Right atrium auricular region (tissue), 2 donors: ENCODE results near the gene SHD. TPM values are rescaled to one million over a fixed set of nuclear protein-coding genes. Genes with fewer than 3 reads are reported as not detected.
"Not testable (repeated sequence)": the region's sequence is repeated elsewhere in the genome, so short reads cannot be mapped to it uniquely, and the experiment has no call there.

Experiments used
- DNase-seq: peaks from one replicate; pipeline ENCODE4 v3.0.0-alpha.2; 2019; ENCODE audit warnings: low spot score
- H3K27ac ChIP-seq, 2 donors: fragments of 200-600 bp; sonication (generic); 1 replicate in 1 of 2; 2 replicates in 1 of 2; pipeline ENCODE4 v1.5.1; 2016 to 2019
- H3K27me3 ChIP-seq, 2 donors: fragments of 200-600 bp; sonication (generic); one replicate each; pipeline versions ENCODE4 v1.5.1 to v1.6.0; 2017 to 2019
- H3K36me3 ChIP-seq: fragments of 200-600 bp; sonication (generic); one replicate; pipeline ENCODE4 v1.5.1; 2016
- H3K4me1 ChIP-seq, 2 donors: fragments of 200-600 bp; sonication (generic); one replicate each; pipeline versions ENCODE4 v1.5.1 to v1.6.0; 2017 to 2019
- H3K4me3 ChIP-seq, 2 donors: fragments of 200-600 bp; sonication (generic); 1 replicate in 1 of 2; 2 replicates in 1 of 2; pipeline ENCODE4 v1.5.1; 2017 to 2019; ENCODE audit warnings: mild to moderate bottlenecking in 1 of 2, moderate library complexity in 1 of 2
- H3K9me3 ChIP-seq, 2 donors: fragments of 200-600 bp; sonication (generic); one replicate each; pipeline ENCODE4 v1.5.1; 2019
- CTCF ChIP-seq, 2 donors: fragments of 200-600 bp; sonication (generic); IDR thresholded peaks; one replicate each; pipeline ENCODE4 v1.5.1; 2019; ENCODE audit warnings: antibody characterized with exemption in 2 of 2
- total RNA-seq, 2 donors: library from RNA; depleted of rRNA; stranded (reverse); fragments of >200 nt; gene quantifications; one replicate each; pipeline ENCODE4 v1.1.0, GENCODE V29; 2016

The SHD gene
- total RNA-seq, 2 donors from 2014 or later: 24.2 to 24.6 TPM

GRCh38 chr19:4284974-4285373 is 5.9 kb downstream of the SHD start:
- Histone ChIP-seq H3K27ac (no peak overlapping the region), H3K4me3 (no peak overlapping the region), H3K36me3 (no peaks in the 10 kb centered on the region), H3K9me3 (no peaks in the 10 kb centered on the region), H3K4me1 (peaks cover 0 to 5% of the 10 kb centered on the region in 2 donors), H3K27me3 (peaks cover 0 to 4% of the 10 kb centered on the region in 2 donors)
- no peak for TF ChIP-seq CTCF (IDR thresholded peaks at IDR 0.05)
- DNase-seq: no peak

- not testable (repeated sequence) for H3K4me3 ChIP-seq, H3K36me3 ChIP-seq, DNase-seq, H3K9me3 ChIP-seq, H3K27ac ChIP-seq, H3K4me1 ChIP-seq, H3K27me3 ChIP-seq
Measured at GRCh38 chr19:4286141-4286540, 7.1 kb downstream of the SHD start.

- Histone ChIP-seq H3K36me3 (no peaks in the 10 kb centered on the region), H3K9me3 (no peaks in the 10 kb centered on the region), H3K27me3 (no peaks in the 10 kb centered on the region), H3K4me3 (no peak overlapping the region), H3K4me1 (no peaks in the 10 kb centered on the region), H3K27ac (no peak overlapping the region)
- TF ChIP-seq CTCF (IDR thresholded peaks at IDR 0.05): no peak
- no peak for DNase-seq
Measured at GRCh38 chr19:4288091-4288777, 9.2 kb downstream of the SHD start.

GRCh38 chr19:4291184-4291732 is 12.2 kb downstream of the SHD start:
- TF ChIP-seq CTCF (IDR thresholded peaks at IDR 0.05): no peak
- Histone ChIP-seq H3K4me1 (no peaks in the 10 kb centered on the region), H3K9me3 (no peaks in the 10 kb centered on the region), H3K27me3 (no peaks in the 10 kb centered on the region), H3K4me3 (no peak overlapping the region), H3K27ac (no peak overlapping the region), H3K36me3 (no peaks in the 10 kb centered on the region)
- no peak for DNase-seq

GRCh38 chr19:4292515-4292914 is 13.4 kb downstream of the SHD start:
- no peak for TF ChIP-seq CTCF (IDR thresholded peaks at IDR 0.05)
- no peaks in the 10 kb centered on the region for H3K36me3 ChIP-seq
- no peaks in the 10 kb centered on the region for H3K9me3 ChIP-seq
- H3K27ac ChIP-seq: no peak overlapping the region
- DNase-seq: no peak
- no peak overlapping the region for H3K4me3 ChIP-seq
- H3K27me3 ChIP-seq: no peaks in the 10 kb centered on the region
- no peaks in the 10 kb centered on the region for H3K4me1 ChIP-seq

- Histone ChIP-seq H3K36me3 (no peaks in the 10 kb centered on the region), H3K27me3 (no peaks in the 10 kb centered on the region), H3K9me3 (no peaks in the 10 kb centered on the region), H3K4me1 (no peaks in the 10 kb centered on the region), H3K27ac (no peak overlapping the region), H3K4me3 (no peak overlapping the region)
- no peak for DNase-seq
- no peak for TF ChIP-seq CTCF (IDR thresholded peaks at IDR 0.05)
Measured at GRCh38 chr19:4294389-4294788, 15.3 kb downstream of the SHD start.
